GM12873 (cell line): ENCODE results near the gene PTPRU.

Experiments
- CTCF ChIP-seq: IDR thresholded peaks from 2 replicates; pipeline ENCODE4 v1.5.1; 2012; ENCODE audit warnings: low read depth, mild to moderate bottlenecking, moderate library complexity, low read length, control low read depth; ENCODE audit not compliant: insufficient read depth; ENCODE audit errors: missing control alignments

Gene PTPRU

GRCh38 chr1:29210278-29211085, 25.8 kb upstream of the PTPRU start:
- TF ChIP-seq CTCF: no peak

- no peak for TF ChIP-seq CTCF
These were observed 25.0 kb upstream of the PTPRU start for GRCh38 chr1:29211086-29212030.

GRCh38 chr1:29213055-29213454, 23.3 kb upstream of the PTPRU start:
- TF ChIP-seq CTCF: no peak

- no peak for TF ChIP-seq CTCF
These were observed 18.7 kb upstream of the PTPRU start for GRCh38 chr1:29217633-29218032.

- TF ChIP-seq CTCF: no peak
These were observed 18.1 kb upstream of the PTPRU start for GRCh38 chr1:29218223-29218622.

GRCh38 chr1:29221296-29221695, 15.0 kb upstream of the PTPRU start:
- TF ChIP-seq CTCF: no peak

- TF ChIP-seq CTCF: no peak
These were observed 13.6 kb upstream of the PTPRU start for GRCh38 chr1:29222686-29223085.
